Activated CD8-positive, alpha-beta memory T cell treated with anti-CD3 and anti-CD28 coated beads, Interleukin-2, amount 50 U/mL, for 24 hours (primary cell): Measurements from ENCODE around the gene TLCD1.

Experiments
- DNase-seq: peaks from one replicate; pipeline ENCODE4 v3.0.0-alpha.2; 2020; ENCODE audit errors: extremely low read depth

Gene TLCD1

DNA sequence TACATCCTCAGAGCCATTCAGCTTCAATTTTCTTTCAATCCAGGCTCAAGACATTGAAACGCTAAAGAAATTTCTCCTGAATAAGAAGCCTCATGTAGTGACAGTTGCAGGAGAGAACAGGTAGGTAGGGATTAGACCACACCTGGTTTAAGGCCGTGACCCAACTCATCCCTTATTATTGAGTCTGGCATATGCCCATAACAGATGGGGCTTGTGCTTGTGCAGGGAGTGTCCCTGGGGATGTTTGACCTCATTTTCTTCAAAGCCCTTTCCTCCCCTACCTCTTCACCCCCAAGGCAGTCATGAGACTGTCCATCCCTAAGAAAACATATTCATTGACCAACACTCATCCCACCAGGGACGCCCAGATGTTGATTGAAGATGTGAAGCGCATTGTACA is 39.7 kb downstream of the TLCD1 start:
- DNase-seq: no peak

DNA sequence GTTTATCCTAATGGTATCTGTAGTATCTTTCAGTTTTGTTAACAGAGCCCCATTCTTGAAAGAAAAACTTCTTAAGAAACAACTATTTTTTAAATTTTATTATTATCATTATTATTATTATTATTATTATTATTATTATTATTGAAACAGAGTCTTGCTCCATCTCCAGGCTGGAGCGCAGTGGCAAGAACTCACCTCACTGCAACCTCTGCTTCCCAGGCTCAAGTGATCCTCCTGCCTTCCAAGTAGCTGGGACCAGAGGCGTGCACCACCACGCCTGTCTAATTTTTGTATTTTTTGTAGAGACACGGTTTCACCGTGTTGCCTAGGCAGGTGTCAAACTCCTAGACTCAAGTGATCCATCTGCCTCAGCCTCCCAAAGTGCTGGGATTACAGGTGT is 40.7 kb downstream of the TLCD1 start:
- DNase-seq: no peak

DNA sequence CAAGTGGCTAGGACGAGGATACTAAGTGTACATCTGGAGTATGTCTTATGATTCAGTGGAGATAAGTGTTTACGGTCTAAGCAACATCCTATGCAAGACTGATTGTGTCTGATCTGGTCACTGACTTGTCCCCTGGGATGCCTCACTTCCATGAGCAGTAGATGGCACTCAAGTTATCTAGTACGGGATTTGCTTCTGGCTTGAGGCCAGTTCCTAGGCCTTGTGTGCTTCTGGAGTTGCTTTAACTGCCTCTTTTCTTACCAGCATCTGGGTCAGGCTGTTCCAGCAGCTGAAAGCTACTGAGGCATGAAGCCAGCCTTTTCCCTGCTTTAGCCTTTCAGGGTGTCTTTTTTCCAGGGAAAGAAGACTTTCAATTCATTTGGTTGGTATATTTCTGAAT is 41.1 kb downstream of the TLCD1 start:
- no peak for DNase-seq

DNA sequence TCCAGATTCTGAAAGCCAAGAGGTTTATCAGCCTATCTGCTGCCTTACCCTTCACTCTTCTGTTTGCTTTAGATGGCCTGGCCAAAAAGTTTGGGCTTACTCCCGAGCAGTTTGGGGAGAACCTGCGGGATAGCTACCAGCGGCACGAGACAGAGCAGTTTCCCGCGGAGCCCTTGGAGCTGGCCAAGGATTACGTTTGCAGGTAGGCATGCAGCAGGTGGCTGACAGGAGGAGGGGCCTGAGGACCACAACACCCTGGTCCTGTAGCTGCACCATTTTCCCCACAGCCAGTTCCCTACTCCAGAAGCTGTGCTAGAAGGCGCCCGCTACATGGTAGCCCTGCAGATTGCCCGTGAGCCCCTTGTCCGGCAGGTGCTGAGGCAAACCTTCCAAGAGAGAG is 43.4 kb downstream of the TLCD1 start:
- DNase-seq: no peak

DNA sequence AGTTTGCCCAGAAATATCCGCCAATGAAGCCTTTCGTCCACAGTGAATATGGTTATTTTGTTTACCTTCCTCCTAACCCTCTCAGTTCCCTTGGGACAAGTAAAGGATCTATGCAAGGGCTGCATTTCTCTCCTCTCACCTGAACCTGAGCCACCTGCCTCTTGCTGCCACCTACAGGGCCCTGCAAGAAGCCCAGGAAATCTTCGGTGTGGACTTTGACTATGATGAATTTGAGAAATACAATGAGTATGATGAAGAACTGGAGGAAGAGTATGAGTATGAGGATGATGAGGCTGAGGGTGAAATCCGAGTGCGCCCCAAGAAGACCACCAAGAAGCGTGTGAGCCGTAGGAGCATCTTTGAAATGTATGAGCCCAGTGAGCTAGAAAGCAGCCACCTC is 50.1 kb downstream of the TLCD1 start:
- DNase-seq: no peak

DNA sequence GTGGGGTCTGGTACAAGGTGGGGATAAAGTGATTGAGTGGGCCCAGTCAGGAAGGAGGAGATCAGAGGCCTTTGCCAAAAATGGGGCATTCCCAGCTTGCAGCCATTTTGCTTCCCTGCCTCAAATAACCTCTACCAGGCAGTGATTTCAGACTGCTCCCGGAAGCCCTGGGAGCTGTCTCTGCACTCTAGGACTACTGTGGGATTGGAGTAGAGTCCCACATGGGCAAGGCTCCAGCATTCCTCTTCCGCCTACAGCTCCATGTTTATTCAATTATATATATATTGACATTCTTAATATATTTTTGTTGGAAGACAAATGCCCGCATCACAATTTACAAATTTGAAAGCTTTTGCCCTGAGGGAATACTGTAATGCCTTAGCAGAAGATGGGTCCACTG is 50.5 kb downstream of the TLCD1 start:
- DNase-seq: no peak
